Stimulated activated CD4-positive, alpha-beta T cell treated with anti-CD3 and anti-CD28 coated beads, Interleukin-1b, Interleukin-23, amount 100 ng/mL, for 48 hours (primary cell): ENCODE results near the gene TBC1D9.

Source experiments
- DNase-seq: peaks from one replicate; pipeline ENCODE4 v3.0.0-alpha.2; 2020

TBC1D9 gene

DNA sequence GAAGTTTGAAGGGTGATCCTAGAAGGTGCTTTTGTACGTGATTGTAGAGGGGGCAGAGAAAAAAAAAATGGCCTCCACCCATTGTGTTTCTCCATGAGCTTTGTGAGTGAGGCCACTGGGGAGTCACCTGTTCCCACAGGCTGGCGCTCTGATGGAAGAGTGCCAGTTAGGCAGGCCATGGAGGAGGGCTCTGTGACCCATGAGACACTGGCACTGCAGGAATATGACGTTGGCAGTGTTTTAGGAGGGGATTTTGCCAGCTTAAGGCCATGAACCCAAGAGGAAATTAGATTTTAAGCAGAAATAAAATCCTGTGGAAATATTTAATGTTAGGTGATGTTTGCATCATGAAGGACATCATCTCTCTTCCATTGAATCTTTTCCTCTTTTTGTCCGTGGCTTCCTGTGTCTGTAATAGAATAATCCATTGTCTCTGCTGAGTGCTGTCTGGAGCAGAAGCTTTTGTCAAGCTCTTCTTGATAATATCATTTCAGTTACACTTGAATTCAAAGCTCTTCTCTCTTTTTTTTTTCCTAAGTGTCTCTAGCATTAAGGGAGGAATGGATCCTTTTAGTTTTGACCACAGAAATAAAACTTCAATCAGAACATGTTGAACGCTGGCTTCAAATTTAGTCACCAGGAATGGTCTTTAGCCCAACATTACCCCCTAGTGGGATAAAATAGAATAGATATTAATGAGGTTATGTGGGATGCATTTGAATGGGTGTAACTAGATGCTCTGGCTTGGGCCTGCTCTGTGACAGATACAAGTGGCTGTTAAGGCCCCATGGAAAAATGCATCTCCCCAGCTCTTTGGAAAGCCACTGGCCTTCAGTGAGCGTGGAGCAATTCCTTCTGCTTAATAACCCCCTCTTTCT is 146.4 kb downstream of the TBC1D9 start:
- DNase-seq = no peak

DNA sequence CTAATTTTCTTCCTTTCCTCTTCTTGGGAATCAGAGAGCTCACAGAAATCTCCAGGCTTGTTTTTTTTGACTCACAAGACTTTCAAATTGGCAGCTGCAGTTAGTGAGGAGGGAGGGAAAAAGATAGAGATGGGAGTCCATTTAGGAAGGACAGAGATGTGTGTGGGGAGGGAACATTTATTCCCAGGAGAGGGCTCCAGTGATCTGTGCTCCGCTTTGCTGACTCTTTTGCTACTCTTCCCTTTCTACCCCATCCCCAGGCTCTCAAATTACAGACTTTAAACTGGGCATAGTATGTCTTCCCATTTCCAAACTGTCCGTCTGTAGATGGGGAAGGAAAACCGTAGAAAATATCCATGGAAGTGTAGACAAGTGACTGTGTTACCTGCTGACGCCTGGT is 148.3 kb downstream of the TBC1D9 start:
- no peak for DNase-seq

DNA sequence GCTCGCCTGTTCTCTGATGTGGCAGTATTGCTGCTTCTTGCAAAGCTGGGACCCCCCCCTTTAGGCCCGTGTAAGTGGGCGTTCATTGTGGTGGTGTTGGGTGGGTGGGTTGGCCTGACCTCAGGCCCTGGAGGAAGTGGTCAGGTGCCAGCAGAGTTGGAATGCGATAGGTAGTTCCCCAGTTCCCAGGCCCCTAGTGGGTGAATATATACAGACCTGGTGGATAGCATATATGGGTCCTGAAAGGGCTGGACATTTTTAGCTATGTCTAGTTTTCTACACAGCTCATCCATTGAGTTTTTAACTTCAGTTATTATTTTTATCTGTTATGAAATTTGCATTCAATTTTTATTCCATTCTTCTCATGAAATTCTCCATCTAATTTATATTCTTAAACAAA is 151.6 kb downstream of the TBC1D9 start:
- no peak for DNase-seq

DNA sequence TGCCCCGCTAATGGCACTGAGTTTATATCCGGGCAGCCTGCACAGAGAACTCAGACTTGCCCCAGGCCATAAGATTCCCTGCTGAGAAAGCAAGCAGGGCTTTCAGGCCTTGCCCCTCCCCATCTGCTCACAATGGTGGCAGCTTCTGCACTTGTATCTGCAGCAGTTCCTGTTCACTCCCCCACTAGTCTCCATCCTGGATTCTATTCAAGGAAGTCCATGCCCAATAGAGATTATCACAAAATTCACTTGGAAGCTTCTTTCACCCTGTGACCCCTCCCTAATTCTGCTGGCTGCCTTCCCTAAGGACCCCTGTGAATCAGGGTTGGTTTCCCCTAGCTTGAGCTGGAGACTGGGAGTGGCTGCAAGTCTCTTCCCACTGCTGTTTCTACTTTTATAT is 152.9 kb downstream of the TBC1D9 start:
- DNase-seq = no peak

DNA sequence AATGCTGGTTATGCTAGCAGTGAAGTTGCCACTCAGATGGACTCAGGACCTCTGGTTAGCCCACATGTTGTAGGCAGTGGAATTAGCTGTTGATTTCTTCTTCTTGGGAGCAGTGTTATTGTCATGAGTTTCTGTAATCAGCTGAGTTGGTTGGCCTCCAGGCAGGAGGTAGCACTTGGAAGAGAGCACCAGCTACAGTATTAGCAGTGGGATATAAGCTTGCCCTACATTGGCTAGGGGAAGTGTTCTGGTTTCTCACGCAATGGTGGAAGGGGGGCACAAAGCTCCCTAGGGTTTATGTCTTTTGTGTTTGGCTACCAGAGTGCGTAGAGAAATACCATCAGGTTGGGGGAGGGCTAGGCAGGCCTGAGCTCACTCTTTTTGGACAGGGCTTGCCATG is 153.5 kb downstream of the TBC1D9 start:
- DNase-seq = no peak

DNA sequence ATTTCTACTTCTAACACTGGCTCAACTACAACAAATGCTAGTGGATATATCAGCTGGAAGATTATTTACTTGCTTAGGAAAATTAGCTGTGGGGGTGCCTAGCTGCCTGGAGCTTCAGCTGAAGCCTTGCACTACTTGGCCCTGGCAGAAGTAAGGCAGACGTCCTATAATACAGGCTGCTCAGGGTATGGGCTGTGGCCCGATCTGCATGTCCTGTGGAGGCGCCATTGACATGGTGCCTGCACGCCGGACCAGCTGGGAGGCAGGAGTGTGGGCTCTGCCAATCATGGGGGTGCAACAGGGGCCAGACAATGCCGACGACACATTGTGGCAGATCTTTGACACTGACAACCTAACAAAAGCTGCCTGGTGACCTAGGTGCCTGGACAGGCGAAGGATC is 155.8 kb downstream of the TBC1D9 start:
- DNase-seq = no peak

DNA sequence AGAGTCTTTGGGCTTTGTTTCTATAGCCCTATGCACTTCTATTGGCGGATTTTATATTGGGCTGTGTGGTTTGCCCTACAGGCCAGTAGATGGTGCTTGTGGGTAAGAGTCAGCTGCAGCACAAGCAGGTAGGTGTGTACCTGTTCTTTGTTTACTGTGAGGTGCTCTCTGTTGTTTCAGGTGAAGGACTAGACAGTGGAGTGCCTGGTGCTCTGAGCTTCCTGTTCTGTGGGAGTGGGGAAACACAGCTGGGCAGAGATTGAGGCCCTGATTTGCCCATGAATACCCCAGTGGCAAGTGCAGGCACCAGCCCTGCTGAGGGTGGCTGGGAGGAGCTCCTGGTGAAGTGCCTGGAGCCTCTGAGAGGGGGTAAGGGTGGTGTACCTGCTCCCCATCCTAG is 161.1 kb downstream of the TBC1D9 start:
- no peak for DNase-seq

DNA sequence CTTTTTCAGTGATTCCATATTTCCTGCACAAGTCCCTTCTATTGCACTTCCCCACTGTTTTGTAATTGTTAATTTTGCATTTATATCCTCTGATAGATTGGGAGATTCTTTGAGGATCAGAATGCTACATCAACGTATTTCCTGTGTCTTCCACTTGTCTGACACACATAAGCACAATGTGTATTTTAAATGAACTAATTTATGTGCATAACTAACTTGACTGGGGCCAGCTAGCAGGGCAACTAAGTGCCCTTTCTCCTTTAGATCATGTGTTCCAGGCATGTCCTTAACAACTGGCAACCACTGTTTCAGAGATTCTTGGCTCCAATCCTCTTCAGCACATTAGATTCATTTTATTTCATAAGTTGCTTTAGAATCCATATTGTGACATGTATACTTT is 171.7 kb downstream of the TBC1D9 start:
- no peak for DNase-seq

DNA sequence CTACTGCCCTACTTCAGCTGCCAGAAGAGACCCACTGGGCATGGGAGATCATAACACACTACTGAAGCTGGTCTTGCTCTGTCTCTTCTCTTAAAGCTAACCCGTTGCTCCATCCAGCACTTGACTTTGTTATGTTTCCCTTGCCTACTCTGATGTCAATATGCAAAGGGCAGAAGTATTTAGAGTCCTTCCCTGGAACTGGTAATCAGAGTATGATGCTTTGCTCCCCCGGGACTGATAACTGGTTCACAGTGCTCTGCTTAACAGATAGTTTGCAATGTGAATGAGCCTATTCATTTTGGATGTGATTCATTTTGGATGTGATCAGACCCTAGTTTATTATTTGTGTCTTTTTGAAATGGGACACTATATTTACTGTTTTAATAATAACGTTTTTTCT is 175.1 kb downstream of the TBC1D9 start:
- DNase-seq = no peak

DNA sequence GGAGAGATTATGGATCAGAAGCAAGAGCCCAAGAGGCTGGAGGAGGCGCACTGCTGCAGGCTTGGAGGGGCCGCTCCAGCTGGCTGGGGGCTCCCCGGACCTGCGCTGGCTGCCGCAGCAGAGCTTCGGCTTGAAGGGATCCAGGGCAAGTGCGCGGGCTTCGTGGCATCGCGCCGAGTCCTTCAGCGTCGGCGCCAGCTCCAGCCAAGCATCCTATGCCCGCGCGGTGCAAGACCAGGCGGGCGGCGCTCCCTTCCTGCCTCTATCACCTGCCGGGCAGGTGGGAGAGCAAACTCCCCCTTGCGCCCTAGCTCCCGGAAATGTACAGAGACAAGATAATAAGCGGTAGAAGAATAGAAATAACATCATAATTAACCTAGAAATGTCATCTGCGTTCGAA is 176.9 kb downstream of the TBC1D9 start:
- DNase-seq = no peak

DNA sequence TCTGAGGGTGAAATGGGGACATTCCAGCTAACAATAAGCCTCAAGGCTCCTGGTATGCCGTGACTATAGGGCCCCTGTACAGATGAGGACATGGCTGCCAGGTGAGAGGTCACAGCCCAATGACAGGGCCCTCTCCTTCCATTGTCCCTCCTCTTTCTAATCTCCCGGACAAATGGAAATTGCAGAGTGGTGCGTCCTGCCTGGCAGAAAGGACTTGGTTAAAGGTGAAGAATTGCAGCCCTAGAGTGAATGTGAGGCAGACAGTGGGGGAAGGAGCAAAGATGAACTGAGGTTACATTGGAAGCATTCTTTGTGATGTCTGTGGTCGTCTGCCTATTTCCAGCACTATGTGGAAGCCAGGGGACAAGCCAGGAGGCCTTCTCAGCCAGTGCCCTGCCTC is 180.7 kb downstream of the TBC1D9 start:
- DNase-seq = no peak

DNA sequence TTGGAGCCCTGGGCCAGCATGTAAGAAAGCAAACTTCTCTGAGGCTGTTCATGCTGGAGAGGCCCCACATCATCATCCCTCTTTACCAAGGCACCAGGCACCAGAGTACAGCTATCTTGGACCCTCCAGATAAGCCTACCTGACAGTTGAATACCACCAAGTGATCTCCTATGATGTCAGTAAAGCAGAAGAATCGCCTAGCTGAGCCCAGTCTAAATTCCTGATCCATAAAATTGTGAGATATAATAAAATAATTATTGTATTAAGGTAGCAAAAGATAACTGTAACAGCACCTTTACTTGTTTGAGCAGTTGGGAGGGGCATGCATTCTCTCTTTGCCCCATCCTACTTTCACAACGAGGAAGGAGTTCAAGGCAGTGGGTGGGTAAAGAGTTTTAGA is 184.6 kb downstream of the TBC1D9 start:
- DNase-seq = no peak
